OCI-LY1 (cell line): Measurements from ENCODE around the gene SRSF2.
"Not testable (repeated sequence)": the region's sequence is repeated elsewhere in the genome, so short reads cannot be mapped to it uniquely, and the experiment has no call there.

ENCODE experiments used
- H2AFZ ChIP-seq: fragments of 200-600 bp; sonication (generic), shearing (Covaris generic); 2 replicates; pipeline ENCODE4 v1.6.0; 2014; ENCODE audit warnings: antibody characterized with exemption, mild to moderate bottlenecking, low read length
- H3F3A ChIP-seq: fragments of 200-600 bp; sonication (generic), shearing (Covaris generic); 2 replicates; pipeline ENCODE4 v1.6.0; 2014; ENCODE audit warnings: mild to moderate bottlenecking, antibody characterized with exemption, low read length, moderate library complexity; ENCODE audit not compliant: insufficient read depth
- H3K27ac ChIP-seq: fragments of 200-600 bp; sonication (generic); 2 replicates; pipeline ENCODE4 v1.5.1; 2014; ENCODE audit warnings: low read length, mixed run types, mild to moderate bottlenecking, low read depth; ENCODE audit not compliant: poor library complexity, severe bottlenecking
- H3K27me3 ChIP-seq: fragments of 200-600 bp; sonication (generic); 2 replicates; pipeline ENCODE4 v1.6.0; 2014; ENCODE audit warnings: antibody characterized with exemption, mild to moderate bottlenecking, low read length, moderate library complexity; ENCODE audit not compliant: insufficient read depth
- H3K36me3 ChIP-seq: fragments of 200-600 bp; sonication (generic); 2 replicates; pipeline ENCODE4 v1.6.1; 2014; ENCODE audit warnings: mild to moderate bottlenecking, antibody characterized with exemption, low read length, moderate library complexity, mixed read lengths; ENCODE audit not compliant: insufficient read depth
- H3K4me1 ChIP-seq: fragments of 200-600 bp; sonication (generic); 2 replicates; pipeline ENCODE4 v1.5.1; 2014; ENCODE audit warnings: mild to moderate bottlenecking, low read length, moderate library complexity; ENCODE audit not compliant: insufficient read depth, severe bottlenecking
- H3K4me2 ChIP-seq: fragments of 200-600 bp; sonication (generic), shearing (Covaris generic); 2 replicates; pipeline ENCODE4 v1.6.1; 2014; ENCODE audit warnings: low read length
- H3K4me3 ChIP-seq: fragments of 200-600 bp; sonication (generic); 2 replicates; pipeline ENCODE4 v1.5.1; 2014; ENCODE audit warnings: low read length, low read depth, mild to moderate bottlenecking, mixed read lengths; ENCODE audit not compliant: poor library complexity, severe bottlenecking
- H3K79me2 ChIP-seq: fragments of 200-600 bp; shearing (Covaris generic); 2 replicates; pipeline ENCODE4 v1.6.1; 2016; ENCODE audit warnings: mixed run types, low read length, mixed read lengths; ENCODE audit not compliant: insufficient read depth
- H3K9ac ChIP-seq: fragments of 200-600 bp; sonication (generic), shearing (Covaris generic); 2 replicates; pipeline ENCODE4 v1.6.1; 2014; ENCODE audit warnings: mild to moderate bottlenecking, low read length, mixed read lengths
- H3K9me2 ChIP-seq: fragments of 200-600 bp; sonication (generic), shearing (Covaris generic); 2 replicates; pipeline ENCODE4 v1.6.1; 2014; ENCODE audit warnings: low read depth, mild to moderate bottlenecking, low read length, mixed read lengths
- H3K9me3 ChIP-seq: fragments of 200-600 bp; shearing (Covaris generic); 2 replicates; pipeline ENCODE4 v1.6.1; 2014; ENCODE audit warnings: low read length, mixed read lengths
- H4K20me1 ChIP-seq: fragments of 200-600 bp; sonication (generic), shearing (Covaris generic); 2 replicates; pipeline ENCODE4 v1.6.0; 2016; ENCODE audit warnings: mild to moderate bottlenecking, low read length; ENCODE audit not compliant: insufficient read depth
- CTCF ChIP-seq: fragments of 200-600 bp; sonication (generic), shearing (Covaris generic); IDR thresholded peaks from 2 replicates; pipeline ENCODE4 v1.5.1; 2017; ENCODE audit warnings: mild to moderate bottlenecking, antibody characterized with exemption, low read length, moderate library complexity, mixed read lengths
- EZH2 ChIP-seq: fragments of 200-600 bp; sonication (generic), shearing (Covaris generic); IDR thresholded peaks from 2 replicates; pipeline ENCODE4 v1.8.0; 2017; ENCODE audit warnings: borderline replicate concordance, mixed run types, mild to moderate bottlenecking, antibody characterized with exemption, low read length, moderate library complexity, mixed read lengths

Gene SRSF2

GRCh38 chr17:76713765-76714164 is 23.4 kb downstream of the SRSF2 start:
- Histone ChIP-seq H3K36me3 (peaks cover 53% of the 10 kb centered on the region), H3K9me2 (no peaks in the 10 kb centered on the region), H3K4me2 (no peak overlapping the region), H3K4me1 (peaks cover 11% of the 10 kb centered on the region), H3K9ac (no peak overlapping the region), H4K20me1 (no peaks in the 10 kb centered on the region), H2AFZ (no peak overlapping the region), H3K27me3 (no peaks in the 10 kb centered on the region), H3K9me3 (no peaks in the 10 kb centered on the region), H3K27ac (no peak overlapping the region), H3K79me2 (no peaks in the 10 kb centered on the region), H3K4me3 (no peak overlapping the region), H3F3A (no peaks in the 10 kb centered on the region; the same call in 1 of the 2 replicates)
- TF ChIP-seq EZH2 (no peak), CTCF (no peak)

- H3K9me2 ChIP-seq: not testable (repeated sequence)
Observed at GRCh38 chr17:76712321-76712720, 24.8 kb downstream of the SRSF2 start.

GRCh38 chr17:76710863-76711611 is 26.1 kb downstream of the SRSF2 start, which contains the start of gene MXRA7:
MXRA7 (minus strand) TSS chr17:76710965; CDS start chr17:76710946, 19 bp downstream.
- H3K27ac ChIP-seq: no peak within 1 kb of the TSS
- no peaks in the 10 kb centered on the region for H3K79me2 ChIP-seq
- H3F3A ChIP-seq: no peaks in the 10 kb centered on the region
- peaks cover 28% of the 10 kb centered on the region for H3K36me3 ChIP-seq
- peaks cover 11% of the 10 kb centered on the region for H3K4me1 ChIP-seq
- no peak for TF ChIP-seq CTCF
- TF ChIP-seq EZH2: no peak
- H2AFZ ChIP-seq: no peak within 1 kb of the TSS
- H3K9ac ChIP-seq: no peak within 1 kb of the TSS
- no peaks in the 10 kb centered on the region for H3K9me3 ChIP-seq
- peak within 1 kb of the TSS; percentile 48 for H3K4me3 ChIP-seq
- H3K9me2 ChIP-seq: no peaks in the 10 kb centered on the region
- H3K27me3 ChIP-seq: no peaks in the 10 kb centered on the region
- no peaks in the 10 kb centered on the region for H4K20me1 ChIP-seq
- H3K4me2 ChIP-seq: peak within 1 kb of the TSS; percentile 66

More at GRCh38 chr17:76712321-76712720, 24.8 kb downstream of the SRSF2 start:
- not testable (repeated sequence) for H3K9ac ChIP-seq, H3K27ac ChIP-seq, H3F3A ChIP-seq, H3K4me2 ChIP-seq, H3K9me3 ChIP-seq, H3K4me3 ChIP-seq, H3K27me3 ChIP-seq, H3K79me2 ChIP-seq, H4K20me1 ChIP-seq, H2AFZ ChIP-seq
- peaks cover 40% of the 10 kb centered on the region for H3K36me3 ChIP-seq
- H3K4me1 ChIP-seq: peaks cover 11% of the 10 kb centered on the region

GRCh38 chr17:76709951-76710862 is 26.9 kb downstream of the SRSF2 start:
- H3K27me3 ChIP-seq, H3F3A ChIP-seq, H3K9me3 ChIP-seq, H3K27ac ChIP-seq, H2AFZ ChIP-seq, H4K20me1 ChIP-seq, H3K9me2 ChIP-seq, H3K4me1 ChIP-seq, H3K9ac ChIP-seq, H3K79me2 ChIP-seq: not testable (repeated sequence)
- Histone ChIP-seq H3K4me3 (peak overlapping the region; percentile 16), H3K4me2 (peak overlapping the region; percentile 39), H3K36me3 (peaks cover 20% of the 10 kb centered on the region)
